ENCODE results near the gene SPOCK1.

Gene SPOCK1

DNA sequence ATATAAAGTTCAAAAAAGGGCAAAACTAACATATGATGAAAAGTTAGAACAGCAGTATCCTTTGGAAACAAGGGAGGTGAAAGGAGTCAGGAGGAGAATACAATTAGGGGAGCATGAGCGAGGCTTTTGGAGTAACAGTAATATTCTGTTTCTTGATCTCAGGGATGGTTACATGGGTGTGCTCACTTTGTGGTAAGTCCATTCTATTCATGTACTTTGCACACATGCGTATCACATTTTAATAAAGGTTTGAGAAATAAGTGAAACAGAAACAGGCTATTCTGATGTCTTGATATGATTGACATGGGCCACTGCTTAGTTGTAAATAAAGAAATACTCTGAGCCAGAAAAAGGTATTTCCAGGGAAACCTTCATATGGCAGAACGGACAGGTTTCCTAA, 208.8 kb downstream of the SPOCK1 start:
- DNase-seq, result no peak

DNA sequence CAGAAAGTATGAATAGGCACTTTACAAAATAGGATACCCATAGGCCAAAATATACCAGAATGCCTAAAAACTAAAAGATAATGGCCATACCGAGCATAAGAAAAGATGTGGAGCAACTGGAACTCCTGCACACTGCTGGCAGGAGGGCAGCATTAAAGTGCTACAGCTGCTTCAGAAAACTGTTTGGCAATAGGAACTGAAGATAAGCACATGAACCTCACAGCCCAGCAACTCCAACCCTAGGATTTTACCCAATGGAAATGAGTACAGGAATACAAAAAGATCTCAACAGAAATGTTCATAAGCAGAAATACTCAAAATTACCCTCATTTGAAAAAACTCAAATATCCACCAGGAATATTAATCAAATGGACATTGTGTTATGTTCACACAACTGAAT, 209.3 kb downstream of the SPOCK1 start:
- no peak for DNase-seq

GRCh38 chr5:137287569-137287968, 211.6 kb downstream of the SPOCK1 start:
- DNase-seq, result no peak

DNA sequence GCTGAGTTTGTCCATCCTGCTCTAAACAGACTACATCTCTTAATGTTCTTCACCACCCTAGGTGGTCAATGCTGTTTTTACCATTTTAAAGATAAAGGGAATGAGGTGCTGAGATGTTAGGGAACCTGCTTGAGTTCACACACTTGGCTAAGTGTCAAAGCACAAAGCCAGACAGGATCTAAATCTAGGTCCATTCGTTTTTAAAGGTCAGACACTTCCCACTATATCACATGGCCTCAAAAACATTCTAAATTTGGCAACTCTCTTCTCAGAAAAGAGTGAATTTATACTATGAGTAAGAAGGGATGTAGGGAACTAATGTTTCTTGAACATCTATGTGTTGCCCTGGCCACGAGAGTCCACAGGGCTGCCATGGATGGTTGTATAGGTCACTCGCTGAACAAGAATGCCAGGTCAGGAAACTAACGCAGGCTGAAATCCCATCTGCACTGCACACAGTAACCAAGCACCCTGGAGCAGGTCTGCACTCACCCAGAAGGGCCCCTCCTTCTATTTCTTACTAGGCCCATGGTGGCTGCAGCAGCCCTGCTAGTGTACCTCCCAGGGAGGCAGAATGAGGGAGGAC, 213.0 kb downstream of the SPOCK1 start:
- no peak for DNase-seq

GRCh38 chr5:137283801-137284200, 215.3 kb downstream of the SPOCK1 start:
- DNase-seq, result no peak

GRCh38 chr5:137282216-137282615, 216.9 kb downstream of the SPOCK1 start:
- no peak for DNase-seq

DNA sequence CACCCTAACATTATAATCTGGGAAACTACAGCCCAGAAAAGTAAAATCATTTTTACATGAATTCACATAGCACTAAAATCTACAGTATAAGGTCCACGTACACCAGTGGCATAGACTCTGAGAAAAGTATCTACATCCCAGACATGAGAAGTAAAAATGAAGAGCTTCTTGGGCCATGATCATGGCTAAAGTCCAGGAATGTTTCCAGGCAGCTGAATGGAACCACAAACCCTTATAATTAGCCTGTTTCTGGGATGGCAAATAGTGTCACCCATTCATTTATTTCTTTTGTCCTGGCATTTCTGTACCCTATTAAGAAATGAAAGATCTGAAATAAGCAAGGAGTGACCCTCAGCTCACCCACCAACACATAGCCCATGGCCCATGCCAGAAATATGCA, 217.9 kb downstream of the SPOCK1 start:
- DNase-seq, result no peak

GRCh38 chr5:137280656-137281055, 218.5 kb downstream of the SPOCK1 start:
- DNase-seq, result no peak

DNA sequence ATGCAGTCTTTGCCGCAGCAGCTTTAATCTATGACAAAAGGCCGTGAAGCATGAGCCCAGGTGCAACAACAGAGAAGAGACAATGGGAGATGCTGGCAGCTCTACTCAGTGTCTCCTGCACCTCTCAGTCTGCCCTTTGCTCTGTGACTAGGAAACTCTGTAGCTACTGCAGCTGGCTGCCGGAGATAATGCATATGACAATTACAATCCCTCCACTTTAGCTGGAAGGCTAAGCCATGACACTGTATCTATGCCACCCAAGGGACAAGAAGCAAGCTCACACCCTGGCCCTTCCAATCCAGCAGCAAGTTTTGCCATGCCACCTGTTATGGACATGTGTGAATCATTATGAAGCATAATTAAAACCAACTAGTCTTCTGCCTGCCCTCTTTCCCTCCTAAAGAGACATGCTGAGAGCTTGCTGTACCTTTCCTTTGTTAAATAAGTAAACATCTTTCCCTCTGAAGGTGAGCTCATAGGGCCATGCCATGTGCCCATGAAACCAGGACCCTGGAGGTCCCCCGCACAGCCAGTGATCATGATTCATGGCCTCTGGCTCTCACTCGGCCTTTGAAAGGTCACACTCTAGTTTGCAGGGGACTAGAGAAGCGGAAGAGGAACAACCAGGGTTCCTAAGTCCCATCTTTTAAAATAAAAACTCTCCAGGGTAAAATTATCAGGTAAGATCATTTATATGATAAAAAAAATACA, 219.4 kb downstream of the SPOCK1 start:
- DNase-seq, result no peak

DNA sequence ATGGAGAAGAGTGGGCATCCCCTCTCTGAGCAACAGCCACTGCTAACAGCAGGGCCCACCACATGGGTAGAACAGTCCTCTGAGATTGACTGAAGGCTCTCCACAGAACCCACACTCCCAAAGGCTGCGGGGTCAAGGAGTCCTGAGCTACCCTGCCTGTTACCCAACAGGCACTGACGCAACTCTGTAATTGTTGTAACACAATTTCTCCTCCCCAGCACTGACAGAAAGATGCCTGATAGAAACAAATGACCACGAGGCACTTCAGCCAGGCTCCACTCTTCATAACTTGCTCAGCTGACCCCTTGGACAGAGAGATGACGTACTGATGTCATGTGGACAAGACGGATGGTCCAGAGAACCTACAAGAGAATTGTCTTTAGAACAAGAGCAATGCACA, 220.7 kb downstream of the SPOCK1 start:
- no peak for DNase-seq

DNA sequence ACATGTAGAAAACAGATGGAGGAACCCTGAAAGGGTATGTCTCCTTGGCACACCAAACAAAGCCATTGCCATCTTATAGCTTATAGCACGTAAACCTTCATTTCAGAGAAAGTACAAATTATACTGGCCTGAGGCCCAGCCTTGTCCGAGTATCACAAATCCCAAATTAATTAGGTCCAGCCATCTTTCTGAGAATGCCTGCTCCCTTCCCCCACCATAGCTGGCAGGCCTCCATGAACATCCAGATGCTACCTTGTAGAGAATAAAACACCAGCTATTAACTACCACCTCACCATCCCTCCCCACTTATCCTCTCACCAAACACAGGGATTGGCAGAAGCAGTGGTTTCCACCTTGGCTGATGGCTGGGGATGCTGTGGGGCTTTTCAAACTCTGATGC, 224.0 kb downstream of the SPOCK1 start:
- no peak for DNase-seq

DNA sequence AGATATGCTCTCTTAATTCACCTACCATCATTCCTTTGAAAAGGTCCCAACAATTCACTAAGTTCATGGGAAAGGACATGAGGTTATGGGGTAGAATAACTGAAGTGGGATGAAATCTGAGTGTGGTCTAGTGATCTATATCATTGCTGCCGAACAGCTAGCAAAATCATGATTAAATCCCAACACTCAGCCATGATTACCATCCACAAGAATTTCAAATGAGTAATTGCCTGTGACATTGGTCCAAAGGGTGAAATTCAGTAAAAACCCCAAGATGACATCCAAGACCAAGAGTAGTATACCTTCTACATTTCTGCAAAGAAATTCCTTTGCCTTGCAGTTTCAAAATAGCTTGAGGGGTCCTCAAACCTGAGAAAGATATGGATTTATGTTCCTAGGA, 225.6 kb downstream of the SPOCK1 start:
- no peak for DNase-seq

GRCh38 chr5:137272831-137273230, 226.3 kb downstream of the SPOCK1 start:
- DNase-seq, result no peak

GRCh38 chr5:137269946-137270345, 229.2 kb downstream of the SPOCK1 start:
- no peak for DNase-seq

- DNase-seq, result no peak
Measured at GRCh38 chr5:137269274-137269673, 229.9 kb downstream of the SPOCK1 start.

DNA sequence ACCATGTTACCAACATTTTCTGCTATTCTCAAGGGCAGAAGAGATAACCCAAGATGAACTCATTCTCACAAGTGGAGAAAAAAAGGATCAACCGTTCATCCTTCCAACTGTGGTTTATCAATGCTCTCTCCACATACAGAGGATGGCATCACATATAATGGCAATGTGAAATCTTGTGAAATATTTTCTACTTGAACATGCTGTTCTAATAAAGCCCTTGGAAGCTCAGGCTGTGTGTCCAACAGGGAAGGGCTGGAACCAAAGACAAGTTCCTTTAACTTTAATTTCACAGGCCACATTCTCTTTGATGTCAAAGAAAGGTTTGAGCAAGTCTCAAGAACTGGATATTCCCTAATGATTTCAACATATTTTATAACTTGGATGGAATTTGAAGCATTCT, 230.5 kb downstream of the SPOCK1 start:
- DNase-seq, result no peak

GRCh38 chr5:137266186-137266585, 232.9 kb downstream of the SPOCK1 start:
- no peak for DNase-seq

GRCh38 chr5:137265457-137265856, 233.7 kb downstream of the SPOCK1 start:
- DNase-seq, result no peak

DNA sequence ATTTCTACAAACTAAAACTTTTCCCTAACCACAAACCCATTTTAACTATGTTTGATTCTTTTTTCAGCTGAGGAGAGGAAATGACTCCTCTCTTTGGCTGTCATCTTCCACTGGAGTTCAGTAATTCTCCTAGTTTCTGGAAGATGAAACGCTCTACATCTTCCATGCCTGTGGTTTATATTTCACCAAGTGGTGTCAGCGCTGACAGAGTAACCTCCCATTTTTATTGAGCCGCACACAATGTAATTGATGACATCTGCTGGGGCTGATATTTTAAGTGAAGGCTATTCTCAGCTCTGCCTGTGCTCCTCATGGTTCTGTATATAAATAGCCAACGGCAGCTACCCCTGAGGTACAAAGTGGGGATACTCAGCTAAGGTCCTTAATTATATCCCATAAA, 234.6 kb downstream of the SPOCK1 start:
- no peak for DNase-seq

DNA sequence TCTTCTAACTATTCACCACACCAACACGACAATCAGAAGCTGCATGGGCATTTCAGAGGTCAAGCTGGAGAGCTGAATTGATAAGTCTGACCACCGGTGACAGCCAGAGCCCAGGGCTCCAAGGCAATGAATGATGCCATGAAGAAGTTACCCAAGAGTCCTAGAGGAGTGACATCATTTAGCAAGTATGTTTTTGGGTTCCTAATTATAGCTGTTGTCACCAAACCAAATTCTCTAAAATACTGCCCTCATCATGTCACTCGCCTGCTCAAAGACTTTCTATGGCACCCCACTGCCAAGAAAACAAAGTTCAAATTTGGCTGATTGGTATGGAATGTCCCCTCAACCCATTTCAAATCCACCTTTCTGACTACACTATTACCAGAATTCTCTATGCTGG, 235.1 kb downstream of the SPOCK1 start:
- DNase-seq, result no peak

GRCh38 chr5:137263371-137264005, 235.6 kb downstream of the SPOCK1 start:
- DNase-seq, result no peak

DNA sequence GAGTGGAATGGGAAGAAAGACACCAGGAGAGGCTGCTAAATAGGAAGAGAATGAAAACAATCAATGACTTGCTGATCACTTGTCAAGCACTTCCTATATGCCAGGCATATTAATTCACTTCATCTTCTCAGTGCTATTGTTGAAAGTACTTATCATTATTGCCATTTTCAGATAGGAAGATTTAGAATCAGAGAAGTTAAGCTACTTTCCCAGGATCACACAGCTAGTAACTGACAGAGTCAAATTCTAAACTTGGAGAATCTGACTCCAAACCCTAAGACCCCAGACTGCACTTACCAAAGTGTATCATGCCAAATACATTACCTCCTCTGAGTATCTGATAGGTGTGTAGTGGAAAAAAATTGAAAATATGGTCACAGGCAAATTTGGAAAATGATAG, 236.3 kb downstream of the SPOCK1 start:
- no peak for DNase-seq

GRCh38 chr5:137260820-137261695, 238.1 kb downstream of the SPOCK1 start:
- DNase-seq, result no peak

Measured in CD4-positive, alpha-beta T cell treated with Interleukin-6 for 4 hours (primary cell).